ENCODE data around the gene TWNK.

- no peak for TF ChIP-seq CTCF (conservative IDR thresholded peaks at IDR 0.05 in 1 of 2, IDR thresholded peaks at IDR 0.05 in 1 of 2; ENCODE audit: extremely low read depth in 1 of 2, insufficient read depth in 1 of 2, low read depth in 1 of 2, low read length in 2 of 2)
- TF ChIP-seq EZH2 (IDR thresholded peaks at IDR 0.05; ENCODE audit: borderline replicate concordance, low read length): no peak
Observed at GRCh38 chr10:101013365-101013825, 26.1 kb downstream of the TWNK start.
